ENCODE results near the gene EVC2.

EVC2 gene

DNA sequence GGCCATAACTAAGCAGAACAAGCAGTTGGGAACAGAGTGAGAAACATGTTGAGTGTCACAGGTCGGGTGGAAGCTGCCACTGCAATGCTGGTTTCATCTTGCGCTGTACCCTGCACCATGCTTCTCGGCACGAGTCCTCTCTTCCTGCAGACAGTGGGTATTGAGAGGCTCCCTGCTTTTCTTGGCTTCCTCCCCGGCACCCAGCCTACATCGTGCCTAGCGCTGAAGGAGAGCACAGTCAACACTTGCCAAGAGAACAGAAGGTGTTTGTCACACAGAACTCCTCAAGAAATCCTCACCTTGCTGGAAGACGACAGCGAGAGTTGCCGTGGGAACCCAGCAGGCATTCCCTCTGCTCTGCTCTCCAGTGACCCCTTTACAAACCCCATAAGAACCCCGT lies 53.6 kb downstream of the EVC2 start:
- Histone ChIP-seq H3K9me3 (ENCODE audit: control insufficient read depth, low read length) (no peaks in the 10 kb centered on the region), H3K4me1 (ENCODE audit: control insufficient read depth, insufficient read depth, low read length, poor library complexity, severe bottlenecking) (no peaks in the 10 kb centered on the region), H3K27ac (ENCODE audit: insufficient read depth, low read length, poor library complexity, severe bottlenecking) (no peak overlapping the region), H3K27me3 (replicated peaks; ENCODE audit: control insufficient read depth, insufficient read depth, low read length, poor library complexity, severe bottlenecking) (no peaks in the 10 kb centered on the region), H3K36me3 (ENCODE audit: control insufficient read depth, insufficient read depth, low read length) (no peaks in the 10 kb centered on the region), H3K4me3 (ENCODE audit: insufficient read depth, low read depth, low read length, poor library complexity, severe bottlenecking) (no peak overlapping the region)
- no peak for DNase-seq

GRCh38 chr4:5651089-5651488 lies 57.3 kb downstream of the EVC2 start:
- Histone ChIP-seq H3K27ac (ENCODE audit: insufficient read depth, low read length, poor library complexity, severe bottlenecking) (no peak overlapping the region), H3K36me3 (ENCODE audit: control insufficient read depth, insufficient read depth, low read length) (no peaks in the 10 kb centered on the region)

DNA sequence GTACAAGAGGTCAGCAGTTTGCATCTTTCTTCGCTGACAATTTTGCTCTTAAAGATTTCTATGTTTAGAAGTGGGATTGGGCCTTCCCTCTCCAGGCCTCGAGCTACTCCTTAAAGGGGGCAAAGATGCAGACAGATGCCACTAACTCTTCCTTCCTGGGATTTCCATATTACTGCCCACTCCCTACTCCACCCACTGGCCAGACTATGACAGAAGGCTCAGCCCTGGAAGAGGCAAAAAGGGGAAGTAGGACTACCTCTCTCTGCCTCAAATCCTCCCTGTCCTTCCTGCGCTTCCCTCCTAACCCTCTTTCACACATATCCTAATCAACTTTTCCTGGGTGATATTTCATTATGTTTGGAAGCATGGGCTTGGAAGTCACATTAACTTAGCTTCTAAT lies 58.3 kb downstream of the EVC2 start:
- Histone ChIP-seq H3K27ac (ENCODE audit: insufficient read depth, low read length, poor library complexity, severe bottlenecking) (no peak overlapping the region), H3K4me1 (ENCODE audit: control insufficient read depth, insufficient read depth, low read length, poor library complexity, severe bottlenecking) (no peaks in the 10 kb centered on the region), H3K27me3 (replicated peaks; ENCODE audit: control insufficient read depth, insufficient read depth, low read length, poor library complexity, severe bottlenecking) (no peaks in the 10 kb centered on the region), H3K9me3 (ENCODE audit: control insufficient read depth, low read length) (no peaks in the 10 kb centered on the region), H3K36me3 (ENCODE audit: control insufficient read depth, insufficient read depth, low read length) (no peaks in the 10 kb centered on the region), H3K4me3 (ENCODE audit: insufficient read depth, low read depth, low read length, poor library complexity, severe bottlenecking) (no peak overlapping the region)
- no peak for DNase-seq

More at GRCh38 chr4:5651089-5651488, 57.3 kb downstream of the EVC2 start:
- H3K9me3 ChIP-seq (ENCODE audit: control insufficient read depth, low read length) = no peaks in the 10 kb centered on the region
- H3K4me3 ChIP-seq (ENCODE audit: insufficient read depth, low read depth, low read length, poor library complexity, severe bottlenecking) = no peak overlapping the region
- no peaks in the 10 kb centered on the region for H3K4me1 ChIP-seq (ENCODE audit: control insufficient read depth, insufficient read depth, low read length, poor library complexity, severe bottlenecking)
- no peak for DNase-seq
- no peaks in the 10 kb centered on the region for H3K27me3 ChIP-seq (replicated peaks; ENCODE audit: control insufficient read depth, insufficient read depth, low read length, poor library complexity, severe bottlenecking)

DNA sequence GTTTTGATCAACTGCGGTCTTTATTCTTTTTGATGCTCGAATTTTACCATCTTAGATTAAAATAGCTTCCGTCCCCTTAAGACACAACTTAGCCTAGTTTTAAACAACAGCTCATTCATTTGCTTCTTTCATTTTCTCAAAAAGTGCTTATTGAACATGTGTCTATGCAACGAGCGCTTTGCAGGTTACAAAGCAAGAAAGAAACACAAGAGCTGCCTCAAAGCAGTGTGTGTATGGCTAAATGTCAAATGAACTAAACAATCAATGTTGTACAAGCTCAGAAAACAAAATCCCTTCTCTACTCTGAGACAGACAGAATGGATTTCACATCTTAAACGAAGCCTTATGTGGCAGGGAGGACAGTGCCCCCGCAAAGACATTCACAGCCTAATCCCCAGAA lies 61.0 kb downstream of the EVC2 start:
- no peak for DNase-seq
- Histone ChIP-seq H3K27me3 (replicated peaks; ENCODE audit: control insufficient read depth, insufficient read depth, low read length, poor library complexity, severe bottlenecking) (no peaks in the 10 kb centered on the region), H3K36me3 (ENCODE audit: control insufficient read depth, insufficient read depth, low read length) (no peaks in the 10 kb centered on the region), H3K4me1 (ENCODE audit: control insufficient read depth, insufficient read depth, low read length, poor library complexity, severe bottlenecking) (no peaks in the 10 kb centered on the region), H3K9me3 (ENCODE audit: control insufficient read depth, low read length) (no peaks in the 10 kb centered on the region), H3K4me3 (ENCODE audit: insufficient read depth, low read depth, low read length, poor library complexity, severe bottlenecking) (no peak overlapping the region), H3K27ac (ENCODE audit: insufficient read depth, low read length, poor library complexity, severe bottlenecking) (no peak overlapping the region)

GRCh38 chr4:5640096-5640495 lies 68.3 kb downstream of the EVC2 start:
- Histone ChIP-seq H3K27me3 (replicated peaks; ENCODE audit: control insufficient read depth, insufficient read depth, low read length, poor library complexity, severe bottlenecking) (no peaks in the 10 kb centered on the region), H3K36me3 (ENCODE audit: control insufficient read depth, insufficient read depth, low read length) (no peaks in the 10 kb centered on the region), H3K9me3 (ENCODE audit: control insufficient read depth, low read length) (no peaks in the 10 kb centered on the region), H3K4me1 (ENCODE audit: control insufficient read depth, insufficient read depth, low read length, poor library complexity, severe bottlenecking) (no peaks in the 10 kb centered on the region), H3K4me3 (ENCODE audit: insufficient read depth, low read depth, low read length, poor library complexity, severe bottlenecking) (no peak overlapping the region), H3K27ac (ENCODE audit: insufficient read depth, low read length, poor library complexity, severe bottlenecking) (no peak overlapping the region)
- DNase-seq = no peak

DNA sequence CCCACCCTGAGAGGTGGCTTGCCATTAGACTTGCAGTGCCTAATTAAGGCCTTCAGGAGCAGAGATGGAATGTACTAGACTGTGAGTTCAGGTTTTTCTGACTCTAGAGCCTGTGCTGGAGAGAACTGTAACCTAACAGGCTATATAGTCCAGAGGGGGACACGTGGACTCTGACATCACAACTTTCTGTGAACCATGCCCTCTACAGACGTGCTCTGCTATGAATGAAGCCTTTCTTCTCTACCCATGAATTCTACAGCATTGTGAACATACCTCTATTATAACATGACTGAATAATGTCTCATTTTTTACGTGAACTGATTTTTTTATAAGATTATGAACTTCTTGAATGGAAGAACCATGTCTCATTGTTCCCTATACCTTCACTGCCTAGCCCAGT lies 68.8 kb downstream of the EVC2 start:
- no peak overlapping the region for H3K27ac ChIP-seq (ENCODE audit: insufficient read depth, low read length, poor library complexity, severe bottlenecking)
- H3K9me3 ChIP-seq (ENCODE audit: control insufficient read depth, low read length) = no peaks in the 10 kb centered on the region
- DNase-seq = no peak
- H3K27me3 ChIP-seq (replicated peaks; ENCODE audit: control insufficient read depth, insufficient read depth, low read length, poor library complexity, severe bottlenecking) = no peaks in the 10 kb centered on the region
- no peaks in the 10 kb centered on the region for H3K4me1 ChIP-seq (ENCODE audit: control insufficient read depth, insufficient read depth, low read length, poor library complexity, severe bottlenecking)
- no peak overlapping the region for H3K4me3 ChIP-seq (ENCODE audit: insufficient read depth, low read depth, low read length, poor library complexity, severe bottlenecking)
- H3K36me3 ChIP-seq (ENCODE audit: control insufficient read depth, insufficient read depth, low read length) = no peaks in the 10 kb centered on the region

GRCh38 chr4:5638976-5639375 lies 69.4 kb downstream of the EVC2 start:
- Histone ChIP-seq H3K4me1 (ENCODE audit: control insufficient read depth, insufficient read depth, low read length, poor library complexity, severe bottlenecking) (no peaks in the 10 kb centered on the region), H3K27ac (ENCODE audit: insufficient read depth, low read length, poor library complexity, severe bottlenecking) (no peak overlapping the region), H3K9me3 (ENCODE audit: control insufficient read depth, low read length) (no peaks in the 10 kb centered on the region), H3K27me3 (replicated peaks; ENCODE audit: control insufficient read depth, insufficient read depth, low read length, poor library complexity, severe bottlenecking) (no peaks in the 10 kb centered on the region), H3K4me3 (ENCODE audit: insufficient read depth, low read depth, low read length, poor library complexity, severe bottlenecking) (no peak overlapping the region), H3K36me3 (ENCODE audit: control insufficient read depth, insufficient read depth, low read length) (no peaks in the 10 kb centered on the region)
- DNase-seq = no peak

DNA sequence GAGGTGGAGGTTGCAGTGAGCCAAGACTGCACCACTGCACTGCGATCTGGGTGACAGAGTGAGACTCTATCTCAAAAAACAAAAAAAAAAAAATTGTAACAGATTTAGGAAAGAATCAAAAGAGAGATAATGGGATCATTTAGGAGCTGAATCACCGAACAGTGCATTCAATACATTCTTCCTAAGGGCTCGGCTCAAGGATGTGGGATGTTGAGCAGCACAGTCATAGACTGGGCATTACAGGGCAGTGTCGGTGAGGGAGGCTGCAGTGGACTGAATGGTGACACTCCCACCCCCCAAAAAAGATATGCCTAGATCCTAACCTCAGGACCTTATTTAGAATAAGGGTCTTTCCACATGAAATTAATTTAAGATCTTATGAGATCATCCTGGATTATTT lies 70.0 kb downstream of the EVC2 start:
- H3K4me3 ChIP-seq (ENCODE audit: insufficient read depth, low read depth, low read length, poor library complexity, severe bottlenecking) = no peak overlapping the region
- H3K4me1 ChIP-seq (ENCODE audit: control insufficient read depth, insufficient read depth, low read length, poor library complexity, severe bottlenecking) = no peaks in the 10 kb centered on the region
- H3K36me3 ChIP-seq (ENCODE audit: control insufficient read depth, insufficient read depth, low read length) = no peaks in the 10 kb centered on the region
- DNase-seq = no peak
- no peaks in the 10 kb centered on the region for H3K27me3 ChIP-seq (replicated peaks; ENCODE audit: control insufficient read depth, insufficient read depth, low read length, poor library complexity, severe bottlenecking)
- no peak overlapping the region for H3K27ac ChIP-seq (ENCODE audit: insufficient read depth, low read length, poor library complexity, severe bottlenecking)
- no peaks in the 10 kb centered on the region for H3K9me3 ChIP-seq (ENCODE audit: control insufficient read depth, low read length)

GRCh38 chr4:5636766-5637670 lies 71.3 kb downstream of the EVC2 start:
- no peak for DNase-seq
- no peaks in the 10 kb centered on the region for H3K36me3 ChIP-seq (ENCODE audit: control insufficient read depth, insufficient read depth, low read length)
- H3K4me3 ChIP-seq (ENCODE audit: insufficient read depth, low read depth, low read length, poor library complexity, severe bottlenecking) = no peak overlapping the region
- no peaks in the 10 kb centered on the region for H3K27me3 ChIP-seq (replicated peaks; ENCODE audit: control insufficient read depth, insufficient read depth, low read length, poor library complexity, severe bottlenecking)
- no peak overlapping the region for H3K27ac ChIP-seq (ENCODE audit: insufficient read depth, low read length, poor library complexity, severe bottlenecking)
- no peaks in the 10 kb centered on the region for H3K4me1 ChIP-seq (ENCODE audit: control insufficient read depth, insufficient read depth, low read length, poor library complexity, severe bottlenecking)
- no peaks in the 10 kb centered on the region for H3K9me3 ChIP-seq (ENCODE audit: control insufficient read depth, low read length)

DNA sequence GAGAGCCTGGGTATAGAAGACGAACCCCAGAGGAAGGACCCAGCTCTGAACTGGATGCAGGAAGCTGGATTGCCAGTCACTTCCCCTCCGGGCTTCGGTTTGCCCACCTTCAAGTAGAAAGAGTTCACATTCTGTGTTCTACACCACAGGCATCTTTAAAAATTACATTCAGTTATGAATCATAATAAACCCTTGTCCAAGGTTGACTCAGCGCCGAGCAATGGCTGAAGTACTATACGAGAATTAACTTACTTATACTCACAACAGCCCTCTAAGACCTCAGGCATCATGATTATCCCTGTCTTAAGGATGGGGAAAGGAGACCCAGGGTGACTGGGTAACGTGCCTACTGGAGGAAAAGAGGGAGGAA lies 72.5 kb downstream of the EVC2 start:
- Histone ChIP-seq H3K4me3 (ENCODE audit: insufficient read depth, low read depth, low read length, poor library complexity, severe bottlenecking) (no peak overlapping the region), H3K36me3 (ENCODE audit: control insufficient read depth, insufficient read depth, low read length) (no peaks in the 10 kb centered on the region), H3K27ac (ENCODE audit: insufficient read depth, low read length, poor library complexity, severe bottlenecking) (no peak overlapping the region), H3K4me1 (ENCODE audit: control insufficient read depth, insufficient read depth, low read length, poor library complexity, severe bottlenecking) (no peaks in the 10 kb centered on the region), H3K9me3 (ENCODE audit: control insufficient read depth, low read length) (no peaks in the 10 kb centered on the region), H3K27me3 (replicated peaks; ENCODE audit: control insufficient read depth, insufficient read depth, low read length, poor library complexity, severe bottlenecking) (no peaks in the 10 kb centered on the region)
- no peak for DNase-seq
